ENCODE results near the gene LYRM4. TPM values are rescaled to one million over a fixed set of nuclear protein-coding genes. Genes with fewer than 3 reads are reported as not detected.

Gene LYRM4
- total RNA-seq, 1 donor from 2014 or later, result 28.5 TPM

DNA sequence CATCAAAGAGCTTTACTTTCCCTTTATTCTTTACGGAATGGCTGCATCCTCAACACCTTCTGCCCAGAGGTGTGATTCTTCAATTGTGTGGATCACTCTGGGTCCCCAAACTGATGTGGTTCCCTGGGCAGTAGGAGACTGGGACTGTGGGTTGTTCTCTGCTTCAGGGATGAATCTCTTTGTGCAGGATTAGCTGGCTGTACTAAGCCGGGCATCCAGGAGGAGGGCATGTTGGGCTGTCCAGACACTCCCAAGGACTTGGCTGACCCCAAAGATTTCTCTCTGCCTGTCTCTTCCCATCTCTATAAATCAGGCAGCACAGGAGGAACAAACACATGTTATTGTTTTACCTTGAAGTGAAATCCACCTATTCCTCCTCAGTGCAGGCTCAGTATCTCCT, 15.8 kb upstream of the LYRM4 start:
- H3K4me1 ChIP-seq, result no peaks in the 10 kb centered on the region
- no peak for TF ChIP-seq CTCF (IDR thresholded peaks at IDR 0.05; ENCODE audit: borderline replicate concordance)
- intact Hi-C loops (cut with micrococcal nuclease), result no loop called here

DNA sequence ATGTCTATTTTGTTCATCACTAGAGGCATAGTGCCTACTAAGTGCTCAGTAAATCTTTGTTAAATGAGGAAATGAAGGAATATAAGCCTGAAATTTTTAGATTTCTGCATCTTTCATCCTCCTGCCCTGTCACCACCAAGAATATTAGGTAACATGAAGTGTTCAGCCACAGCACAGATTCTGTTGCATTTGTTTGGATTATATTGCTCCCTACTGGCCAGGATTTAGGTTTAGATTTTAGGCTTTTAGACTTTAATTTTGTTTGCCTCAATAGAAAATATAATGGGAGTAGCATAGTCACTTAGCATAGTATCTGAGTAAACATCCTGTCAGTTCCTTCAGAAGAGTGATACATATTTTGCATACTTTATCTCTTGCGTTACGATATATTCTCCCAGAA, 14.7 kb upstream of the LYRM4 start:
- TF ChIP-seq CTCF (IDR thresholded peaks at IDR 0.05; ENCODE audit: borderline replicate concordance), result no peak
- Histone ChIP-seq H3K27me3 (ENCODE audit: low read depth) (no peaks in the 10 kb centered on the region), H3K4me1 (no peaks in the 10 kb centered on the region), H3K9me3 (replicated peaks) (no peaks in the 10 kb centered on the region), H3K27ac (replicated peaks) (no peak overlapping the region), H3K4me3 (no peak overlapping the region), H3K36me3 (no peaks in the 10 kb centered on the region)
- DNase-seq, result no peak
- intact Hi-C loops (cut with micrococcal nuclease), result no loop called here

More for the DNA sequence above, 15.8 kb upstream of the LYRM4 start:
- no peak overlapping the region for H3K4me3 ChIP-seq
- no peak overlapping the region for H3K27ac ChIP-seq (replicated peaks)
- no peaks in the 10 kb centered on the region for H3K36me3 ChIP-seq
- no peaks in the 10 kb centered on the region for H3K27me3 ChIP-seq (ENCODE audit: low read depth)
- DNase-seq, result no peak
- no peaks in the 10 kb centered on the region for H3K9me3 ChIP-seq (replicated peaks)

DNA sequence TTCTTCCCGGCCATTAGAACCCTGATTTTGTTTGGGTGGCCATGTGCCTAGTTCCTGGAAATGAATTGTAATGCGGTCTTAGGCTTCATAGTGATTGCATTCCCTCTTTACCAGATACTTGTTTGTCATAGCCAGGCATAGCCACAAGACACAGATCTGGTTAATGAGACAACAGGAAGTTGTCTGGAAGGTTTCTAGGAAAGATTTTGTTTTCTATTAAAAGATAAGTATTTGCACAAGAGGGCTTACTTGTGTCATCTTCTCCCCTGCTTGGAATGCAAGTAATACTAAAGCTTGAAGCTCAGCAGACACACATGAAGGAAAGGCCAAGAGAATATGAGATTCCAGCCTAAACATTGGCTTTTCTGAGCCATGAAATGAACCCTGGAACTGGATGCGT, 13.5 kb upstream of the LYRM4 start:
- DNase-seq, result no peak
- H3K27me3 ChIP-seq (ENCODE audit: low read depth), result no peaks in the 10 kb centered on the region
- H3K9me3 ChIP-seq (replicated peaks), result no peaks in the 10 kb centered on the region
- H3K4me1 ChIP-seq, result no peaks in the 10 kb centered on the region
- intact Hi-C loops (cut with micrococcal nuclease), result no loop called here
- no peaks in the 10 kb centered on the region for H3K36me3 ChIP-seq
- no peak for TF ChIP-seq CTCF (IDR thresholded peaks at IDR 0.05; ENCODE audit: borderline replicate concordance)
- no peak overlapping the region for H3K27ac ChIP-seq (replicated peaks)
- no peak overlapping the region for H3K4me3 ChIP-seq

- H3K4me3 ChIP-seq, result no peak overlapping the region
- H3K27ac ChIP-seq (replicated peaks), result no peak overlapping the region
- no peaks in the 10 kb centered on the region for H3K4me1 ChIP-seq
- no peak for TF ChIP-seq CTCF (IDR thresholded peaks at IDR 0.05; ENCODE audit: borderline replicate concordance)
- DNase-seq, result no peak
- H3K9me3 ChIP-seq (replicated peaks), result no peaks in the 10 kb centered on the region
- H3K27me3 ChIP-seq (ENCODE audit: low read depth), result no peaks in the 10 kb centered on the region
- no peaks in the 10 kb centered on the region for H3K36me3 ChIP-seq
- intact Hi-C loops (cut with micrococcal nuclease), result no loop called here
Observed at GRCh38 chr6:5271926-5272325, 11.2 kb upstream of the LYRM4 start.

DNA sequence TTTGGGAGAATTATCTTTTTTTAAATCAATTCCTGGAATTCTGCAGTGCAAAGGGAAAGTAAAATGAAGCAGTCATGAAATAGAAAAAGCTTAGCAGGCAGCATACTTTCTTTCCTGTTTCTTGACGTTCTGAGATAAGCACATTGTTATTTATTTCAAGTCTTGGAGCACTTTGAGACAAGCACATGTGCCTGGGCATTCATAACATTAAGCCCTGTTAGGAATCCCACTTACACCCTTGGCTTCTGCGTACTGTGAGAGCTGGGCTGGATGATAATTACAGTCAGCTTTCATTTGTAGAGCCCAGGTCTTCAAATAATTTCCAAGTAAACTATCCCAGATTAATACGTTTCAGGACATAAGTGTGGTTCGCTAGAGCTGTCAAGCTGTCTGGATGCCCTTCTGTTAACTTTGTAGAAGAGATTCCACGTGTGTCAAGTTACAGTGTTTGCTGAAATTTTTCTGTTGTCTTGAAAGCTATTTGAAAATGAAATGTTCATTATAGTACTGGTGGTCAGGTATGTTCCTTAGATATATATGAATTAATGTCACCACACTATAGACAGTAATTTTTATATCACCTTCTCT, 9.4 kb upstream of the LYRM4 start:
- no peak for TF ChIP-seq CTCF (IDR thresholded peaks at IDR 0.05; ENCODE audit: borderline replicate concordance)
- Histone ChIP-seq H3K4me3 (no peak overlapping the region), H3K27me3 (ENCODE audit: low read depth) (no peaks in the 10 kb centered on the region), H3K36me3 (no peaks in the 10 kb centered on the region), H3K4me1 (no peaks in the 10 kb centered on the region), H3K27ac (replicated peaks) (no peak overlapping the region), H3K9me3 (replicated peaks) (no peaks in the 10 kb centered on the region)
- intact Hi-C loops (cut with micrococcal nuclease), result no loop called here
- no peak for DNase-seq

Data from left ventricle myocardium inferior (tissue), 1 donor.